Neural cell (in vitro differentiated cells): ENCODE measurements around the gene LY6G6D. TPM values are rescaled to one million over a fixed set of nuclear protein-coding genes. Genes with fewer than 3 reads are reported as not detected.

Experiments
- H2AFZ ChIP-seq: fragments of 200-600, 300-800 bp; sonication (generic), shearing (Covaris generic); 2 replicates; pipeline ENCODE4 v1.6.0; 2014; ENCODE audit warnings: low read depth, mild to moderate bottlenecking, antibody characterized with exemption, low read length, moderate library complexity
- H3F3A ChIP-seq: fragments of 200-600 bp; shearing (Covaris generic); 2 replicates; pipeline ENCODE4 v1.6.1; 2016; ENCODE audit warnings: mild to moderate bottlenecking, moderate library complexity, mixed read lengths, antibody characterized with exemption, low read length; ENCODE audit not compliant: insufficient read depth, poor library complexity, severe bottlenecking
- H3K27ac ChIP-seq: fragments of 200-600, 300-800 bp; sonication (generic), shearing (Covaris generic); 2 replicates; pipeline ENCODE4 v1.5.1; 2014; ENCODE audit warnings: mild to moderate bottlenecking, low read length, moderate library complexity
- H3K27me3 ChIP-seq: fragments of 300-800, 200-600 bp; sonication (generic), shearing (Covaris generic); 2 replicates; pipeline ENCODE4 v1.6.0; 2014; ENCODE audit warnings: mild to moderate bottlenecking, low read depth, low read length, moderate library complexity; ENCODE audit not compliant: insufficient read depth
- H3K36me3 ChIP-seq: fragments of 300-800, 200-600 bp; sonication (generic), shearing (Covaris generic); 2 replicates; pipeline ENCODE4 v1.5.1; 2014; ENCODE audit warnings: mild to moderate bottlenecking, antibody characterized with exemption, low read length, moderate library complexity; ENCODE audit not compliant: insufficient read depth
- H3K4me2 ChIP-seq: fragments of 300-800, 200-600 bp; sonication (generic), shearing (Covaris generic); 2 replicates; pipeline ENCODE4 v1.6.0; 2014; ENCODE audit warnings: mild to moderate bottlenecking, low read length
- H3K4me3 ChIP-seq: fragments of 300-800, 200-600 bp; sonication (generic), shearing (Covaris generic); 2 replicates; pipeline ENCODE4 v1.5.1; 2014; ENCODE audit warnings: mild to moderate bottlenecking, low read length, moderate library complexity
- H3K79me2 ChIP-seq: fragments of 200-600 bp; shearing (Covaris generic); replicated peaks from 2 replicates; pipeline ENCODE4 v1.6.0; 2014; ENCODE audit warnings: mild to moderate bottlenecking, low read length, moderate library complexity; ENCODE audit not compliant: insufficient read depth
- H3K9ac ChIP-seq: fragments of 300-800, 200-600 bp; sonication (generic), shearing (Covaris generic); 2 replicates; pipeline ENCODE4 v1.6.1; 2016; ENCODE audit warnings: mild to moderate bottlenecking, low read length, mixed read lengths
- H3K9me2 ChIP-seq: fragments of 200-600 bp; shearing (Covaris generic); 2 replicates; pipeline ENCODE4 v1.6.1; 2016; ENCODE audit warnings: mild to moderate bottlenecking, low read length, mixed read lengths; ENCODE audit not compliant: insufficient read depth
- H3K9me3 ChIP-seq: fragments of 200-600, 300-800 bp; sonication (generic), shearing (Covaris generic); 2 replicates; pipeline ENCODE4 v1.6.1; 2016; ENCODE audit warnings: mild to moderate bottlenecking, mixed run types, low read length, moderate library complexity, mixed read lengths
- H4K20me1 ChIP-seq: fragments of 200-600 bp; shearing (Covaris generic); 2 replicates; pipeline ENCODE4 v1.6.1; 2016; ENCODE audit warnings: mild to moderate bottlenecking, mixed run types; ENCODE audit not compliant: insufficient read depth
- EP300 ChIP-seq: fragments of 450-650 bp; conservative IDR thresholded peaks from 2 replicates; pipeline ENCODE4 v1.6.1; 2014; ENCODE audit warnings: antibody characterized with exemption, mild to moderate bottlenecking, moderate library complexity; ENCODE audit not compliant: poor library complexity, severe bottlenecking
- EZH2 ChIP-seq: fragments of 200-600, 300-800 bp; shearing (Covaris generic), sonication (generic); IDR thresholded peaks from 2 replicates; pipeline ENCODE4 v1.6.1; 2014; ENCODE audit warnings: antibody characterized with exemption, low read length, borderline replicate concordance, mild to moderate bottlenecking; ENCODE audit not compliant: insufficient read depth, poor library complexity, severe bottlenecking
- MXI1 ChIP-seq: fragments of 450-650 bp; conservative IDR thresholded peaks from 2 replicates; pipeline ENCODE4 v1.6.1; 2014; ENCODE audit warnings: antibody characterized with exemption, mild to moderate bottlenecking; ENCODE audit not compliant: poor library complexity, severe bottlenecking
- POLR2AphosphoS5 ChIP-seq: IDR thresholded peaks from 2 replicates; pipeline ENCODE4 v1.6.1; 2012
- RAD21 ChIP-seq: fragments of 450-650 bp; conservative IDR thresholded peaks from 2 replicates; pipeline ENCODE4 v1.6.1; 2014; ENCODE audit warnings: antibody characterized with exemption, mild to moderate bottlenecking, moderate library complexity
- SMC3 ChIP-seq: fragments of 450-650 bp; conservative IDR thresholded peaks from 2 replicates; pipeline ENCODE4 v1.6.1; 2014; ENCODE audit warnings: antibody characterized with exemption, mild to moderate bottlenecking, moderate library complexity; ENCODE audit not compliant: poor library complexity
- TAF1 ChIP-seq: IDR thresholded peaks from 2 replicates; pipeline ENCODE4 v1.6.1; 2012; ENCODE audit warnings: low read depth
- polyA plus RNA-seq: library from polyadenylated mRNA; depleted of rRNA; stranded (reverse); fragments of >200 nt; gene quantifications from 2 replicates; pipeline ENCODE4 v1.2.3, GENCODE V29; 2014
- TF ChIP-seq, protein P1 (sequence below): fragments of 450-650 bp; IDR thresholded peaks from 2 replicates; pipeline ENCODE4 v1.5.1; 2014; ENCODE audit warnings: antibody characterized with exemption, mild to moderate bottlenecking, moderate library complexity; ENCODE audit not compliant: poor library complexity, severe bottlenecking
- TF ChIP-seq, protein P2 (sequence below): IDR thresholded peaks from 2 replicates; pipeline ENCODE4 v1.6.1; 2012; ENCODE audit warnings: borderline replicate concordance

The LY6G6D gene
- polyA plus RNA-seq, 1 donor from 2014 or later: not detected

DNA sequence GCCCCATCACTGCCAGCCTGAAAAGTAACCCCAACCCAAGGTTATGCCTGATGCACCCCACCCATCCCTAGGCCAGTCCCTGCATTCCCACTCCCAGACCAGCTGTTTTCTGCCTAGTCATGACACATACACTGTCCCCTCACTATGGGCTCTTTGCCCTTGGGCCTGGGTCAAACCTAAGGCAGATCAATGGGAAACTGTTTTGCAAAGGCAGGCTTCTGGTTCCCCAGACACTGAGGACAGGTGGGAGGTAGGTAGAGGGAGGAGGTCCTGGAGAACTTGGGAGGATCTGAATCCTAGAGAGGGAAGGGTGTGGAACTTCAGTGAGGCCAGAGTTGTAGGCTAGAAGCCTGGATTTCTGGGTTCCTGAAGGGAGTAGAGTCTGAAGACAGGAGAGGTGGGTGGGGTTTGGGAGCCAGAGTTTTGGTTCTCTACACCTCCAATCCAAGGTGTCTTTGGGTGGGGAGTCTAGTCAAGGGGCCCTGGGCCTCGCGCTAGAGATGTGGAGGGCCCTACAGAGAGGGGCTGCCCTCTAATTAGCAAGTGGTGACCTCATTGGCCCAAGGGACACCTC, 19.2 kb downstream of the LY6G6D start:
- H3K36me3 ChIP-seq: no peaks in the 10 kb centered on the region
- H4K20me1 ChIP-seq: no peaks in the 10 kb centered on the region
- H3K79me2 ChIP-seq: peaks cover 17% of the 10 kb centered on the region
- H3K9ac ChIP-seq: peak overlapping the region; percentile 49
- peak overlapping the region; percentile 65 for H2AFZ ChIP-seq
- no peaks in the 10 kb centered on the region for H3F3A ChIP-seq
- H3K27ac ChIP-seq: no peak overlapping the region
- no peaks in the 10 kb centered on the region for H3K27me3 ChIP-seq
- TF ChIP-seq TAF1 (no peak), RAD21 (no peak), MXI1 (no peak), EP300 (no peak), EZH2 (no peak), POLR2AphosphoS5 (no peak), SMC3 (no peak)
- TF ChIP-seq, protein P1, sequence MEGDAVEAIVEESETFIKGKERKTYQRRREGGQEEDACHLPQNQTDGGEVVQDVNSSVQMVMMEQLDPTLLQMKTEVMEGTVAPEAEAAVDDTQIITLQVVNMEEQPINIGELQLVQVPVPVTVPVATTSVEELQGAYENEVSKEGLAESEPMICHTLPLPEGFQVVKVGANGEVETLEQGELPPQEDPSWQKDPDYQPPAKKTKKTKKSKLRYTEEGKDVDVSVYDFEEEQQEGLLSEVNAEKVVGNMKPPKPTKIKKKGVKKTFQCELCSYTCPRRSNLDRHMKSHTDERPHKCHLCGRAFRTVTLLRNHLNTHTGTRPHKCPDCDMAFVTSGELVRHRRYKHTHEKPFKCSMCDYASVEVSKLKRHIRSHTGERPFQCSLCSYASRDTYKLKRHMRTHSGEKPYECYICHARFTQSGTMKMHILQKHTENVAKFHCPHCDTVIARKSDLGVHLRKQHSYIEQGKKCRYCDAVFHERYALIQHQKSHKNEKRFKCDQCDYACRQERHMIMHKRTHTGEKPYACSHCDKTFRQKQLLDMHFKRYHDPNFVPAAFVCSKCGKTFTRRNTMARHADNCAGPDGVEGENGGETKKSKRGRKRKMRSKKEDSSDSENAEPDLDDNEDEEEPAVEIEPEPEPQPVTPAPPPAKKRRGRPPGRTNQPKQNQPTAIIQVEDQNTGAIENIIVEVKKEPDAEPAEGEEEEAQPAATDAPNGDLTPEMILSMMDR: no peak
- TF ChIP-seq, protein P2, sequence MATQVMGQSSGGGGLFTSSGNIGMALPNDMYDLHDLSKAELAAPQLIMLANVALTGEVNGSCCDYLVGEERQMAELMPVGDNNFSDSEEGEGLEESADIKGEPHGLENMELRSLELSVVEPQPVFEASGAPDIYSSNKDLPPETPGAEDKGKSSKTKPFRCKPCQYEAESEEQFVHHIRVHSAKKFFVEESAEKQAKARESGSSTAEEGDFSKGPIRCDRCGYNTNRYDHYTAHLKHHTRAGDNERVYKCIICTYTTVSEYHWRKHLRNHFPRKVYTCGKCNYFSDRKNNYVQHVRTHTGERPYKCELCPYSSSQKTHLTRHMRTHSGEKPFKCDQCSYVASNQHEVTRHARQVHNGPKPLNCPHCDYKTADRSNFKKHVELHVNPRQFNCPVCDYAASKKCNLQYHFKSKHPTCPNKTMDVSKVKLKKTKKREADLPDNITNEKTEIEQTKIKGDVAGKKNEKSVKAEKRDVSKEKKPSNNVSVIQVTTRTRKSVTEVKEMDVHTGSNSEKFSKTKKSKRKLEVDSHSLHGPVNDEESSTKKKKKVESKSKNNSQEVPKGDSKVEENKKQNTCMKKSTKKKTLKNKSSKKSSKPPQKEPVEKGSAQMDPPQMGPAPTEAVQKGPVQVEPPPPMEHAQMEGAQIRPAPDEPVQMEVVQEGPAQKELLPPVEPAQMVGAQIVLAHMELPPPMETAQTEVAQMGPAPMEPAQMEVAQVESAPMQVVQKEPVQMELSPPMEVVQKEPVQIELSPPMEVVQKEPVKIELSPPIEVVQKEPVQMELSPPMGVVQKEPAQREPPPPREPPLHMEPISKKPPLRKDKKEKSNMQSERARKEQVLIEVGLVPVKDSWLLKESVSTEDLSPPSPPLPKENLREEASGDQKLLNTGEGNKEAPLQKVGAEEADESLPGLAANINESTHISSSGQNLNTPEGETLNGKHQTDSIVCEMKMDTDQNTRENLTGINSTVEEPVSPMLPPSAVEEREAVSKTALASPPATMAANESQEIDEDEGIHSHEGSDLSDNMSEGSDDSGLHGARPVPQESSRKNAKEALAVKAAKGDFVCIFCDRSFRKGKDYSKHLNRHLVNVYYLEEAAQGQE: no peak
- H3K4me2 ChIP-seq: no peak overlapping the region
- H3K9me2 ChIP-seq: no peaks in the 10 kb centered on the region
- no peaks in the 10 kb centered on the region for H3K9me3 ChIP-seq
- H3K4me3 ChIP-seq: peak overlapping the region; percentile 52

DNA sequence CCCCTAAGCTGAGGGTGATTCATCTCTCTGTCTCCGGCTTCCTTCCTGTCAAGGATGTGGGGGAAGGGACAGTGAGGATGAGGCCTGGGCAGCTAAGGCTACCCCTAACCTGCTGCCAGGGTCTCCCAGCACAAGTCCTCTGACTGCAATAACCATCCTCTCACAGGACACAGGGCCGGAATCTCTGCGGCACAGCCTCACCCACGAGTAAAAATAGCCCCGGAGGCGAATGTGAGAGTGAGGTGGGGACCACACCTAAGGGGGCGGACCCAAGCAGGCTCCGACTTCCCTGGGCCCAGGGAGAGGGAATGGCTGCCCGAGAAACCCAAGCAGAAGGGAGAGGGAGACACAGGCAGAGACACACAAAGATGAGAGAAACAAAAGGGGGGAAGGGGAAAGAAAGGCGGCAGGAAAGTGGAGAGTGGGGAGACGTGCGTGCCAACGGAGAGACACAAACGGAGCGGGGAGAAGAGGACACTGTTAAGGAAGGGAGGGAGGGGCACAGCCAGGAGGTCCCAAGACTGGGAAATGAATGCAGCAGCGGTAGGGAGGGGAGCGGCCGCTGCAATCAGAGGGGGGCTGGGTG, 19.8 kb downstream of the LY6G6D start:
- no peaks in the 10 kb centered on the region for H3K9me3 ChIP-seq
- no peaks in the 10 kb centered on the region for H3K9me2 ChIP-seq
- H3K27ac ChIP-seq: no peak overlapping the region
- H3K27me3 ChIP-seq: no peaks in the 10 kb centered on the region
- H3K9ac ChIP-seq: peak overlapping the region; percentile 49
- TF ChIP-seq, protein P2: no peak
- TF ChIP-seq POLR2AphosphoS5: no peak
- no peak for TF ChIP-seq TAF1
- peak overlapping the region; percentile 65 for H2AFZ ChIP-seq
- H4K20me1 ChIP-seq: no peaks in the 10 kb centered on the region
- H3K4me3 ChIP-seq: peak overlapping the region; percentile 52
- H3K36me3 ChIP-seq: no peaks in the 10 kb centered on the region
- no peaks in the 10 kb centered on the region for H3F3A ChIP-seq
- H3K79me2 ChIP-seq: peaks cover 11% of the 10 kb centered on the region
- H3K4me2 ChIP-seq: no peak overlapping the region
